Measurements from ENCODE around the gene ONECUT2. TPM values are rescaled to one million over a fixed set of nuclear protein-coding genes. Genes with fewer than 3 reads are reported as not detected.

ONECUT2 gene
- total RNA-seq, 2 experiments from 2014 or later, result not detected

DNA sequence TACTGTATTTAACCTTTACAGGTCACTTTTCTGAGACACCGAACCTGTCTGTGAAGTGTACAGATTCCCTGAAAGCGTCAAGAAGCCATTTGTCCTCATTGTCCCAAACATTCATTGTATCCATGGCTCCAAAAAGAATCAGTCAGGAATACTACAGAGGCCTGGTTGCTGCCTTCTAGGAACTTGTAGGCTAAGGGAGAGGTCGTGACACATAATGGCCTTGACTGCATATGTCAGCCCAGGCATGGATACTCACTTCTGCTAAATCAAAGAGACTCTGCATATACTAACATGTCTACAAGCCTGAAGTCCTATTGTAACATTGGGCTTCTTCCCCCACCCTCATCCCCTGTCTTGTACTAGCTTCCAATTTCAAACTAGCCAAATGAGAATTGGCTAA, 40.2 kb downstream of the ONECUT2 start:
- H3K36me3 Mint-ChIP-seq (ENCODE audit: low read depth), result no peaks in the 10 kb centered on the region
- ATAC-seq (no peak), DNase-seq (no peak)
- no peaks in the 10 kb centered on the region for H3K4me1 Mint-ChIP-seq (ENCODE audit: low read depth)
- no peak for TF ChIP-seq CTCF (IDR thresholded peaks at IDR 0.05)
- CTCF ChIA-PET, result no interaction called here
- intact Hi-C loops (cut with micrococcal nuclease), result no loop called here
- no peaks in the 10 kb centered on the region for H3K9me3 Mint-ChIP-seq
- POLR2A ChIA-PET, result no interaction called here
- no peak overlapping the region for H3K4me3 Mint-ChIP-seq
- H3K27ac Mint-ChIP-seq, result no peak overlapping the region
- peaks cover 6% of the 10 kb centered on the region for H3K27me3 Mint-ChIP-seq

- TF ChIP-seq CTCF (IDR thresholded peaks at IDR 0.05), result no peak
- CTCF ChIA-PET, result no interaction called here
- DNase-seq, result no peak
- no peaks in the 10 kb centered on the region for H3K4me1 Mint-ChIP-seq (ENCODE audit: low read depth)
- POLR2A ChIA-PET, result no interaction called here
- intact Hi-C loops (cut with micrococcal nuclease), result no loop called here
- H3K4me3 Mint-ChIP-seq, result no peak overlapping the region
- H3K9me3 Mint-ChIP-seq, result no peaks in the 10 kb centered on the region
- no peaks in the 10 kb centered on the region for H3K36me3 Mint-ChIP-seq (ENCODE audit: low read depth)
- no peak overlapping the region for H3K27ac Mint-ChIP-seq
- ATAC-seq, result no peak
- peaks cover 6% of the 10 kb centered on the region for H3K27me3 Mint-ChIP-seq
Observed at GRCh38 chr18:57475903-57476302, 40.7 kb downstream of the ONECUT2 start.

- TF ChIP-seq CTCF (IDR thresholded peaks at IDR 0.05), result no peak
- intact Hi-C loops (cut with micrococcal nuclease), result no loop called here
- no peak overlapping the region for H3K27ac Mint-ChIP-seq
- ATAC-seq (no peak), DNase-seq (no peak)
- CTCF ChIA-PET, result no interaction called here
- POLR2A ChIA-PET, result no interaction called here
- H3K9me3 Mint-ChIP-seq, result no peaks in the 10 kb centered on the region
- H3K27me3 Mint-ChIP-seq, result peaks cover 9% of the 10 kb centered on the region
- no peaks in the 10 kb centered on the region for H3K4me1 Mint-ChIP-seq (ENCODE audit: low read depth)
- no peaks in the 10 kb centered on the region for H3K36me3 Mint-ChIP-seq (ENCODE audit: low read depth)
- no peak overlapping the region for H3K4me3 Mint-ChIP-seq
Observed at GRCh38 chr18:57480733-57481132, 45.6 kb downstream of the ONECUT2 start.

DNA sequence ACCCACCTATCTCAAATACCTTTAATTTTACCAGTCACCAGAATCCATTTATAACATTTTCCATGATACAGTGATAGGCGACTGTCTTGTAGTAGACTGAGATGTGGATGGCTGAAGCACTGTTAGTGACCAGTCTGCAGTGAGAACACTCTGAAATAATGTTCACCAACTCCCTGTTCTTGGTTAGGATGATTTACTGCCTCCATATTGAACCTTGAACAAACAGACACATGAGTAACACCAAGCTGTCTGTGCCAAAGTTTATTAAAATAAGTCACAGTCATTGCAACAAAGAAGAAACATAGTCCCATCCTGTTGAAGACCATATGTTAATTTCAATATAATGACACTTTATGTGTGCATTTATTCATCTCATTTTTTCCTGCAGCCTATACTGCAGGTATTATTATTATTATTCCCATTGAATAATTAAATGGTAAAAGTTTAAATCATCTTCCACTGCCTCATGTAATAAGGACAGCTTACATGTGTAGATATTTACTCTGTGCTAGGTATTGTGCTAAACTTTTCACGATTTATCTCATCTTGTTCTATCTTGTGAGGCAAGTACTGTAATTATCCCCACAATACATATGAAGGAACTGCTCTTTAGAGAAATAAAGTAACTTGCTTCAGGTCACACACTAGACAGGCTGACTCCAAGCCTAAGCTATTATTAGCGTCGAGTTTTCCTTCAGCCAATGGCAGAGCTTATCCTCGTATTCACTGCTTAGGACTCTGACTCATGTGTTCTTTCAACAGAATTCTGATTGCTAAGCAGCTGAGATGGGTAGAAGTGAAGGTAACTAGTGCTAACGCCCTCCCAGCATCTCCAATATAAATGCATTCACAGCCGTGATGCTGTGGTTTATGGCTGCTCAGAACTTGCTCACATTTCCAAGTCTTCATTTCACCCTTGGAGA, 62.5 kb downstream of the ONECUT2 start:
- no peak for TF ChIP-seq CTCF (IDR thresholded peaks at IDR 0.05)
- no peaks in the 10 kb centered on the region for H3K9me3 Mint-ChIP-seq

DNA sequence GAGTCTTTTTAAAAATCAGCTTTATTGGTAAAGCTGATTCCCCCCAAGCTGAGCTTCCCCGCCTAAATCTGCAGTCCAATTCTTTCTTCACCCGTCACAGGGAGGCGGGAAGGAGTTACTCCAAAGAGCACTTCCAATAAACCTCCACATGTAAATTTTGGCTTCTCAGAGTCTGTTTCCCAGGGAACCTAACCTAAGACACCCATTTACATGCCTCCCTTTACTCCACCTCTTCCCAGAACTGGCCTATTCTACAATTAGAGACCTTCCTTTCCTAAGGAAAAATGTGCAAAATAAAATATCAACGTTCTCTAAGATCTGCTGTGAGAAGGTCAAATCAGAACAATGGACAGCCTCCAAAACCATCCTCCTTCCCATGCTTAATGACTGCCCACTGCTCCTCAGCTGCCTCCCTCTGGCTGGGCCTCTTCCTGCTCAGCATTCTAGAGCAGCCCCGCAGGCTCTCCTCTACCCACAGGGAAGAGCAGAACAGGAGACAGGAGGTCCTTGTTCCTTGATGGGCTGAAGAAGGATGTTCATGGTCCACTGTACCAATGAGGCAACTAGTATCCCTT, 63.6 kb downstream of the ONECUT2 start:
- TF ChIP-seq CTCF (IDR thresholded peaks at IDR 0.05), result no peak
- Mint-ChIP-seq H3K27ac (no peak overlapping the region), H3K27me3 (peaks cover 18% of the 10 kb centered on the region), H3K4me1 (ENCODE audit: low read depth) (no peaks in the 10 kb centered on the region), H3K4me3 (no peak overlapping the region), H3K36me3 (ENCODE audit: low read depth) (no peaks in the 10 kb centered on the region), H3K9me3 (no peaks in the 10 kb centered on the region)
- CTCF ChIA-PET, result no interaction called here
- POLR2A ChIA-PET, result no interaction called here
- no peak for DNase-seq
- no peak for ATAC-seq
- intact Hi-C loops (cut with micrococcal nuclease), result no loop called here

More for the DNA sequence above, 62.5 kb downstream of the ONECUT2 start:
- peaks cover 15% of the 10 kb centered on the region for H3K27me3 Mint-ChIP-seq
- no peaks in the 10 kb centered on the region for H3K4me1 Mint-ChIP-seq (ENCODE audit: low read depth)
- ATAC-seq, result no peak
- H3K36me3 Mint-ChIP-seq (ENCODE audit: low read depth), result no peaks in the 10 kb centered on the region
- CTCF ChIA-PET, result no interaction called here
- POLR2A ChIA-PET, result no interaction called here
- H3K27ac Mint-ChIP-seq, result no peak overlapping the region
- DNase-seq, result no peak
- H3K4me3 Mint-ChIP-seq, result no peak overlapping the region
- intact Hi-C loops (cut with micrococcal nuclease), result no loop called here
